Skin of body (tissue), 2 donors: Measurements from ENCODE around the gene LRRC47. TPM values are rescaled to one million over a fixed set of nuclear protein-coding genes. Genes with fewer than 3 reads are reported as not detected.
"Not testable (repeated sequence)": the region's sequence is repeated elsewhere in the genome, so short reads cannot be mapped to it uniquely, and the experiment has no call there.

Experiments used
- DNase-seq: peaks from one replicate; lab custom pipeline; 2025; lab: John Stamatoyannopoulos, UW
- total RNA-seq: library from RNA; depleted of rRNA; stranded (reverse); fragments of >200 nt; gene quantifications from one replicate; pipeline ENCODE4 v1.2.3, GENCODE V29; 2014

LRRC47 gene
- total RNA-seq, 1 donor from 2014 or later, result 24.4 TPM

GRCh38 chr1:3816331-3817137, 20.2 kb upstream of the LRRC47 start:
- no peak for DNase-seq

GRCh38 chr1:3814771-3815561, 18.7 kb upstream of the LRRC47 start:
- no peak for DNase-seq

- DNase-seq, result no peak
Measured at GRCh38 chr1:3814065-3814464, 17.8 kb upstream of the LRRC47 start.

GRCh38 chr1:3811595-3811911, 15.3 kb upstream of the LRRC47 start:
- DNase-seq, result no peak

- DNase-seq, result not testable (repeated sequence)
Measured at GRCh38 chr1:3810149-3810761, 14.0 kb upstream of the LRRC47 start.

GRCh38 chr1:3809680-3810079, 13.4 kb upstream of the LRRC47 start:
- DNase-seq, result no peak

GRCh38 chr1:3807769-3808168, 11.5 kb upstream of the LRRC47 start:
- DNase-seq, result no peak

GRCh38 chr1:3805038-3805437, 8.7 kb upstream of the LRRC47 start:
- DNase-seq, result no peak

GRCh38 chr1:3804627-3804944, 8.3 kb upstream of the LRRC47 start:
- not testable (repeated sequence) for DNase-seq

- no peak for DNase-seq
Measured at GRCh38 chr1:3803905-3804626, 7.8 kb upstream of the LRRC47 start.

- DNase-seq, result not testable (repeated sequence)
Measured at GRCh38 chr1:3800795-3801194, 4.5 kb upstream of the LRRC47 start.

- no peak for DNase-seq
Measured at GRCh38 chr1:3799976-3800685, 3.8 kb upstream of the LRRC47 start.

- DNase-seq, result no peak
Measured at GRCh38 chr1:3795453-3796214, 664 bp downstream of the LRRC47 start.

- DNase-seq, result no peak
Measured at GRCh38 chr1:3790952-3791351, 5.3 kb downstream of the LRRC47 start.

- DNase-seq, result no peak
Measured at GRCh38 chr1:3790500-3790923, 5.8 kb downstream of the LRRC47 start.

GRCh38 chr1:3789421-3790300, 6.6 kb downstream of the LRRC47 start:
- no peak for DNase-seq

GRCh38 chr1:3788756-3789420, 7.4 kb downstream of the LRRC47 start:
- no peak for DNase-seq

GRCh38 chr1:3787745-3788605, 8.3 kb downstream of the LRRC47 start:
- DNase-seq, result no peak
